Parathyroid adenoma (tissue), 2 donors: ENCODE data around the gene ALAS1.

Experiments
- H2AFZ ChIP-seq: fragments of 300-600 bp; sonication (generic); one replicate; pipeline ENCODE4 v1.7.0; 2017; ENCODE audit warnings: antibody characterized with exemption, mild to moderate bottlenecking
- H3K27ac ChIP-seq: fragments of 300-600 bp; sonication (generic); one replicate; pipeline ENCODE4 v1.7.0; 2017
- H3K27me3 ChIP-seq: fragments of 300-600 bp; sonication (generic); one replicate; pipeline ENCODE4 v1.7.0; 2017; ENCODE audit warnings: low read length; ENCODE audit not compliant: control insufficient read depth, insufficient read depth
- H3K36me3 ChIP-seq: fragments of 300-600 bp; sonication (generic); one replicate; pipeline ENCODE4 v1.7.0; 2017; ENCODE audit warnings: low read length; ENCODE audit not compliant: control insufficient read depth, insufficient read depth
- H3K4me1 ChIP-seq: fragments of 300-600 bp; sonication (generic); one replicate; pipeline ENCODE4 v1.7.0; 2017; ENCODE audit warnings: control low read depth
- H3K4me2 ChIP-seq: fragments of 300-600 bp; sonication (generic); one replicate; pipeline ENCODE4 v1.7.0; 2017; ENCODE audit warnings: low read length
- H3K4me3 ChIP-seq: fragments of 300-600 bp; sonication (generic); one replicate; pipeline ENCODE4 v1.7.0; 2017; ENCODE audit warnings: low read depth, low read length
- H3K79me2 ChIP-seq: fragments of 300-600 bp; sonication (generic); one replicate; pipeline ENCODE4 v1.7.0; 2017; ENCODE audit warnings: control low read depth
- H3K9ac ChIP-seq: fragments of 300-600 bp; sonication (generic); one replicate; pipeline ENCODE4 v1.7.0; 2017; ENCODE audit warnings: mild to moderate bottlenecking
- H3K9me3 ChIP-seq: fragments of 300-600 bp; sonication (generic); one replicate; pipeline ENCODE4 v1.7.0; 2017; ENCODE audit warnings: low read length; ENCODE audit not compliant: control insufficient read depth
- CTCF ChIP-seq: fragments of 300-600 bp; sonication (generic); IDR thresholded peaks from one replicate; pipeline ENCODE4 v1.7.0; 2017; ENCODE audit warnings: antibody characterized with exemption, mild to moderate bottlenecking
- donor health status: primary hyperparathyroidism.

Gene ALAS1

GRCh38 chr3:52221563-52222318, 23.8 kb downstream of the ALAS1 start:
- H3K9me3 ChIP-seq = no peaks in the 10 kb centered on the region
- H3K4me1 ChIP-seq = peaks cover 5% of the 10 kb centered on the region
- no peak overlapping the region for H3K27ac ChIP-seq
- no peak overlapping the region for H2AFZ ChIP-seq
- no peak overlapping the region for H3K4me2 ChIP-seq
- H3K79me2 ChIP-seq = no peaks in the 10 kb centered on the region
- H3K27me3 ChIP-seq = no peaks in the 10 kb centered on the region
- H3K9ac ChIP-seq = no peak overlapping the region
- no peak for TF ChIP-seq CTCF
- H3K4me3 ChIP-seq = no peak overlapping the region
- H3K36me3 ChIP-seq = no peaks in the 10 kb centered on the region

GRCh38 chr3:52222319-52223221, 24.6 kb downstream of the ALAS1 start:
- Histone ChIP-seq H3K4me1 (no peaks in the 10 kb centered on the region), H3K36me3 (no peaks in the 10 kb centered on the region), H3K9me3 (no peaks in the 10 kb centered on the region), H3K27ac (no peak overlapping the region), H3K79me2 (no peaks in the 10 kb centered on the region), H3K4me2 (no peak overlapping the region), H3K27me3 (no peaks in the 10 kb centered on the region), H3K4me3 (no peak overlapping the region), H2AFZ (no peak overlapping the region), H3K9ac (no peak overlapping the region)
- no peak for TF ChIP-seq CTCF

GRCh38 chr3:52223449-52224408, 25.8 kb downstream of the ALAS1 start:
- no peak overlapping the region for H2AFZ ChIP-seq
- no peaks in the 10 kb centered on the region for H3K4me1 ChIP-seq
- no peak overlapping the region for H3K4me2 ChIP-seq
- no peaks in the 10 kb centered on the region for H3K36me3 ChIP-seq
- no peak overlapping the region for H3K27ac ChIP-seq
- H3K79me2 ChIP-seq = no peaks in the 10 kb centered on the region
- H3K9ac ChIP-seq = no peak overlapping the region
- no peaks in the 10 kb centered on the region for H3K9me3 ChIP-seq
- no peaks in the 10 kb centered on the region for H3K27me3 ChIP-seq
- TF ChIP-seq CTCF = no peak
- no peak overlapping the region for H3K4me3 ChIP-seq

- Histone ChIP-seq H3K4me3 (no peak within 1 kb of the TSS), H3K9me3 (no peaks in the 10 kb centered on the region), H2AFZ (no peak within 1 kb of the TSS), H3K9ac (no peak within 1 kb of the TSS), H3K27me3 (no peaks in the 10 kb centered on the region), H3K27ac (no peak within 1 kb of the TSS), H3K79me2 (no peaks in the 10 kb centered on the region), H3K36me3 (no peaks in the 10 kb centered on the region), H3K4me1 (no peaks in the 10 kb centered on the region), H3K4me2 (no peak within 1 kb of the TSS)
- TF ChIP-seq CTCF = no peak
Observed at GRCh38 chr3:52225452-52226228, 27.7 kb downstream of the ALAS1 start, which contains the start of gene TLR9. TSS of gene TLR9 (minus strand) at chr3:52225645. CDS start at chr3:52225529, 116 bp downstream.
